ENCODE data around the gene CCDC92. TPM values are rescaled to one million over a fixed set of nuclear protein-coding genes. Genes with fewer than 3 reads are reported as not detected.
"Not testable (repeated sequence)": the region's sequence is repeated elsewhere in the genome, so short reads cannot be mapped to it uniquely, and the experiment has no call there.

Gene CCDC92
- total RNA-seq, 2 donors from 2014 or later, result 2.6 to 13.7 TPM

DNA sequence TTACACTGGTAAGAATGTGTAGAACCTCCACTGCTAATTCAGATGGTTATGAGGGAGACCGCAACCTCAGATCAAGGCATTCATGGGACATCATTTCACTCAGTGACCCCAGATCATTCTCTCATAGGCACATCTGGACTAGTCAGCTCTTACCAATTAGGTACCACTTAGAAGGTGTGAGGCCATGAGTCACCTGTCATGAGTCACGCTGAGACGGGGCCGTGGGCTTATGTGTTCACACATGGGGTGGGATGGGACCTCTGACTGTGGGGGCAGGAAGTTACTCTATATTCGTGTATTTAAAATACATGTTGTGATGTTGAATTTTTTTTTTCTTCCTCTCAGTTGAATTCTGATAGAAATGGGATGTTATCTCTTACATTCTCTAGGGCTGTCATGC lies 55.9 kb downstream of the CCDC92 start:
- peak; percentile 99 for ATAC-seq
- peak in 1 of 2 donors; percentile 55 for DNase-seq (ENCODE audit: low spot score in 2 of 2)
- Mint-ChIP-seq H3K27ac (peak overlapping the region; percentile 6 to 17), H3K9me3 (no peaks in the 10 kb centered on the region), H3K36me3 (no peaks in the 10 kb centered on the region)

DNA sequence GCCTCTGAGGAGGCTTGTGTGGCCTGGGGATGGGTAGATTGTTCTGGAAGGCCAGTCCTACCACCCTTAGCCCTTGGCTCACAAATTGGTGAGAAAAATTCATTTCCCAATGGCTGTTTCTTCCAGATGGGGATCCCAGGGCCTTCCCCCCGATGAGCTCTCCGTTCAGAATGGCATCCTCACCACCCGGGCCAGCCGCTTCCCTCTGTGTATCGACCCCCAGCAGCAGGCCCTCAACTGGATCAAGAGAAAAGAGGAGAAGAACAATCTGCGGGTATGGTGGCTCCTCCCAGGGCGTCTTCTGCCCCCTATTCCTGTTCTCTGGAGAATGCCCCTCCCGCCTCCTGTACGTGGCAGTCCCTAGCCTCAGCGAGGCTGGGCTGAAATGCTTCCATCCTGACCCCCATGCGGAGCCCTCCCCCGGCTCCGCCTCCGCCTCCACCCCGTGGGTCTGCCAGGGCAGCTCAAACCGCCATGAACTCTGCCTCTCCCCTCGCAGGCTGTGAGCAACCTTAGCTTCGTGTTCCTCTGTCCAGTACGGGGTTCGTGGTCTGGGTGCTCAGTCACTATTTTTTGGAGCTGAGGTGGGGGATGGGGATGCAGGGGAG lies 57.8 kb downstream of the CCDC92 start:
- ATAC-seq (no peak), DNase-seq (ENCODE audit: low spot score in 2 of 2) (no peak)
- no peak overlapping the region for H3K27ac Mint-ChIP-seq
- H3K36me3 Mint-ChIP-seq, result no peaks in the 10 kb centered on the region
- no peaks in the 10 kb centered on the region for H3K9me3 Mint-ChIP-seq

DNA sequence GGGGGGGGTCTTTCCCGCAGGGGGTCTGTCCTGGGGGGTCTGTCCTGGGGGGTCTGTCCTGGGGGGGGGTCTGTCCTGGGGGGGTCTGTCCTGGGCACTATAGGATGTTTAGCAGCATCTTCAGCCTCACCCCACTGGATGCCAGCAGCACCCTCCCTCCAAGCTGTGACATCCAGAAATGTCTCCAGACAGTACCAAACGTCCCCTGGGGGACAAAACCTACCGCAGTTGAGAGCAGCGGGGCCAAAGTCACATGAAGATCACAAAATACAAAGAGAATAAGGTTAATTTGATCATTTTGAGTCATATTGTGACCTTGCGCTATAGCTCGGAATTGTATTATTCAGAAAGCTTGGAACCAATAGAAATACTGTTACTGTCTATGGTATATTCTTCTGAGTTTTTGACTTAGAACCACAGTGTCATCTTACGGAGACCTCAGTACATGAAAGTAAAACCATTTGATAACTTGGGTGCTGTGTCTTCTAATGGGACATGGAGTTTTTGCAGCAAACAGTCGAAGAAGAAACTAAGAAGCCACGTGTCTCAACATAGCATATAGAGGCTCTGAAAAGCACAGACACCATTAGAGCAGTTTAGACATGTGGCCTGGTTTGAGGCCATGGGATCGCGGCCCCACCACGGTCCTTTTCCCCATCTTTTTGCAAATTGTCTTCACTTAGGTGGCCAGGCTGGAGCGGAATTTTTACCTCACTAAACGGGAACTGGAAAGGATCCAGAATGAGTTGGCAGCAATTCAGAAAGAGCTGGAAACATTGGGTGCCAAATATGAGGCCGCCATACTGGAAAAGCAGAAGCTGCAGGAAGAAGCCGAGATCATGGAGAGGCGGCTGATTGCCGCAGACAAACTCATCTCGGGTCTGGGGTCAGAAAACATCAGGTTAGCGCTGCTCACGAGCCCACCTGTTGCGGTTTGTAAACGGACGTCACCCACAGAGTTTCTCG lies 59.9 kb downstream of the CCDC92 start:
- Mint-ChIP-seq H3K27ac (peak overlapping the region in 1 of 2 donors; percentile 85), H3K36me3 (no peaks in the 10 kb centered on the region), H3K9me3 (no peaks in the 10 kb centered on the region)
- ATAC-seq (peak in 1 of 2 donors; percentile 12), DNase-seq (ENCODE audit: low spot score in 2 of 2) (no peak)

DNA sequence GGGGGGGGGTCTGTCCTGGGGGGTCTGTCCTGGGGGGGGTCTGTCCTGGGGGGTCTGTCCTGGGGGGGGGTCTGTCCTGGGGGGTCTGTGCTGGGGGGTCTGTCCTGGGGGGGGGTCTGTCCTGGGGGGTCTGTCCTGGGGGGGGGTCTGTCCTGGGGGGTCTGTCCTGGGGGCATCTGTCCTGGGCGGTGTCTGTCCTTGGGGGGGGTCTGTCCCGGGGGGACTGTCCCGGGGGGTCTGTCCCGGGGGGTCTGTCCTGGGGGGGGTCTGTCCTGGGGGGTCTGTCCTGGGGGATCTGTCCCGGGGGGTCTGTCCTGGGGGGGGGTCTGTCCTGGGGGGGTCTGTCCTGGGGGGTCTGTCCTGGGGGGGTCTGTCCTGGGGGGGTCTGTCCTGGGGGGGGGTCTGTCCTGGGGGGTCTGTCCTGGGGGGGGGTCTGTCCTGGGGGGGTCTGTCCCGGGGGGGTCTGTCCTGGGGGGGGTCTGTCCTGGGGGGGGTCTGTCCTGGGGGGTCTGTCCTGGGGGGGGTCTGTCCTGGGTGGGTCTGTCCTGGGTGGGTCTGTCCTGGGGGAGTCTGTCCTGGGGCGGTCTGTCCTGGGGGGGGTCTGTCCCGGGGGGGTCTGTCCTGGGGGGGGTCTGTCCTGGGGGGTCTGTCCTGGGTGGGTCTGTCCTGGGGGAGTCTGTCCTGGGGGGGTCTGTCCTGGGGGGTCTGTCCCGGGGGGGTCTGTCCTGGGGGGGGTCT lies 60.8 kb downstream of the CCDC92 start:
- ATAC-seq; DNase-seq (ENCODE audit: low spot score in 2 of 2); H3K27ac Mint-ChIP-seq; H3K36me3 Mint-ChIP-seq; H3K9me3 Mint-ChIP-seq: not testable (repeated sequence)

DNA sequence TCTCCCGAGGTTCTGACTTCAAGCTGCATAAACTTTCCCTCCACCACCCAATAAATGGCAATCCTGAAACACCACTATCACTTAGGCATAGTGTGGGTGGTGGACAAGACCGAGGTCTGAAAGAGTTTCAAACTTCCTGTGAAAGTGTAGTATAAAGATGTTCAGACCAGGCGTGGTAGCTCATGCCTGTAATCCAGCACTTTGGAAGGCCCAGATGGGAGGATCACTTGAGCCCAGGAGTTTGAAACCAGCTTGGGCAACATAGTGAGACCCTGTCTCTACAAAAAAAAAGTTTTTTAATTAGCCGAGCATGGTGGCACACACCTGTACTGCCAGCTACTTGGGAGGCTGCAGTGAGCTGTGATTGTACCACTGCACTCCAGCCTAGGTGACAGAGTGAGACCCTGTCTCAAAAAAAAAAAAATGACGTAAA lies 61.9 kb downstream of the CCDC92 start:
- Mint-ChIP-seq H3K36me3 (no peaks in the 10 kb centered on the region), H3K27ac (peak overlapping the region in 1 of 2 donors; percentile 90), H3K9me3 (no peaks in the 10 kb centered on the region)
- ATAC-seq (peak; percentile 52 to 68), DNase-seq (ENCODE audit: low spot score in 2 of 2) (no peak)

DNA sequence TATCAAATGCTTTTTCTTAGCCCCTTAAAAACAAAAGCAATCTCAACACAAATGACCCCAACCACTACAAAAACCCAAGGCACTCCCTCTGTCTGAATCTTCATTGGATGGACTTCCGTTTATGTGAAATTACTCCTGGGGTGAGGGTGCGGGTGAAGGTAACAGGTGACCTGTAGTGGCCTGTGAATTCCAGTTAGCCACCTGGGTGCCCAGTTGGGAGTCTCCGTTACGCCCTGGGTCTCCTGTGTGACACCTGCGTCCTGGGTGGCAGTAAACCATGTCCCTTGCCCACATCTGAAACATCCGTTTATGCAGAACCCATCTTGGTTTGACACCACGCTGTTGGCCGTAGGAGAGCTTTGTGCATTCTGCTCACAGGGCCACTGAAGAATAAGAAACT lies 62.6 kb downstream of the CCDC92 start:
- H3K9me3 Mint-ChIP-seq, result no peaks in the 10 kb centered on the region
- DNase-seq (ENCODE audit: low spot score in 2 of 2), result no peak
- H3K36me3 Mint-ChIP-seq, result no peaks in the 10 kb centered on the region
- H3K27ac Mint-ChIP-seq, result no peak overlapping the region
- peak in 1 of 2 donors; percentile 12 for ATAC-seq

DNA sequence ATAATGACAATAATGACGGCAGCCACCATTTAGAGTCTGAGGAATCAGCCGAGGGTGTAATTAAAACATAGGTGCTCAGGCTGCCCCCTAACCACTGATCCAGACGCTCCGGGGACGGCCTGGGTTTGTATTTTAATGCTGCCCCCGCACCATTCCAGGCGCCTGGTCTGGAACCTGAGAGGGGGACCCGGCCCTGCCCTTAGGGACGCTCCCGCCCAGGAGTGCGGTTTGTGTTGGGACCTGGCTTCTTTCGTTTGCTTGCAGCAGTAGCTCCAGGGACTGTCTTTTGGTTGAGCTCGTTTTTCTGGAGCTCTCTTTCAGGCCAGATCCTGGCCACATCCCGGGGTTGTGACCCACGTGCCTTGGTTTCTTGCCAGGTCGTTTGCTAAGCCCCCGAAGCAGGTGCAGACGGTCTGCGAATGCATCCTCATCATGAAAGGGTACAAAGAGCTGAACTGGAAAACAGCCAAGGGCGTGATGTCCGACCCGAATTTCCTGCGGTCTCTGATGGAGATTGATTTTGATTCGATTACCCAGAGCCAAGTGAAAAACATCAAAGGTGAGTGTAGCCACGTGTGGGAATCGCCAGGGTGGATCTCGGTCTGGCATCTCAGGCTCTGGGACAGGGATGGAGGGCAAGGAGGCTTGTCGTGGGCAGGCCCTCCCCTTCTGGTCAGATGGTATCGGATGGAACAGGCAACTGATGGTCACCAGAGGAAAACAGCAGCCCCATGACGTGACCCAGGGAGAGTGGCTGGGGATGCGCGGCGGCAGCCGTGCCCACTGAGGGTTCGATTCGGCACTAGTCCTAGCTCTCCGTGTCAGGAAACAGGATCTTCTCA lies 63.5 kb downstream of the CCDC92 start:
- Mint-ChIP-seq H3K36me3 (no peaks in the 10 kb centered on the region), H3K27ac (no peak overlapping the region)
- DNase-seq (ENCODE audit: low spot score in 2 of 2), result no peak

DNA sequence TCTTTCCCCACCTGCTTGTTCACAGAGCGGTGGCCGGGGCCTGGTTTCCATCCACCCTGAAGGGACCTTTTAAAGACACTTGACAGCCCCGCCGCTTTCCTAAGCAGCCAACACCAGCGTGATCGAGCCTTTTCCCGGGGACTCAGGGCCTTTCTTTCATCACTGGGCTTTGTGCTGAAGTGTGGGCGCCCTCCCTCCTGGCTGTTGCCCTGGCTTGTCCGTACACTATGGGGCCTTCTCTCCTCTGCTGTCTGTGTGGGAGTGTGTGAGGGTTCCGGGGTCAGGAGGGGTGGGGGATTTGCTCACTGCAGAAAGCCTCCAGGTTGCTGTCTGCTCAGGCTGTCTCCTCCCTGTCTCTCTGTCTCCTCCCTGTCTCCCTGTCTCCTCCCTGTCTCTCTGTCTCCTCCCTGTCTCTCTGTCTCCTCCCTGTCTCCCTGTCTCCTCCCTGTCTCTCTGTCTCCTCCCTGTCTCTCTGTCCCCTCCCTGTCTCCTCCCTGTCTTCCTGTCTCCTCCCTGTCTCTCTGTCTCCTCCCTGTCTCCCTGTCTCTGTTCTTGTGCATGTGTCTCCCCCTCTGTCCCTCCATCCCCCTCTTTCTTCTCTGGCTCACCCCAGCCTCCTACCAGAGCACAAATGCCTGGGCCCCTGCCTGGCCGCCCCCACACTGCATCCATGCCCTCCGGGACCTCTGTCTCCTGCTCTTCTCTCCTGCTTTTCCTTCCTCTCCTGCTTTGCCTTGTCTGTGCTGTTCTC lies 64.7 kb downstream of the CCDC92 start:
- H3K36me3 Mint-ChIP-seq, result no peaks in the 10 kb centered on the region

More for the DNA sequence above, 63.5 kb downstream of the CCDC92 start:
- H3K9me3 Mint-ChIP-seq, result no peaks in the 10 kb centered on the region
- no peak for ATAC-seq

DNA sequence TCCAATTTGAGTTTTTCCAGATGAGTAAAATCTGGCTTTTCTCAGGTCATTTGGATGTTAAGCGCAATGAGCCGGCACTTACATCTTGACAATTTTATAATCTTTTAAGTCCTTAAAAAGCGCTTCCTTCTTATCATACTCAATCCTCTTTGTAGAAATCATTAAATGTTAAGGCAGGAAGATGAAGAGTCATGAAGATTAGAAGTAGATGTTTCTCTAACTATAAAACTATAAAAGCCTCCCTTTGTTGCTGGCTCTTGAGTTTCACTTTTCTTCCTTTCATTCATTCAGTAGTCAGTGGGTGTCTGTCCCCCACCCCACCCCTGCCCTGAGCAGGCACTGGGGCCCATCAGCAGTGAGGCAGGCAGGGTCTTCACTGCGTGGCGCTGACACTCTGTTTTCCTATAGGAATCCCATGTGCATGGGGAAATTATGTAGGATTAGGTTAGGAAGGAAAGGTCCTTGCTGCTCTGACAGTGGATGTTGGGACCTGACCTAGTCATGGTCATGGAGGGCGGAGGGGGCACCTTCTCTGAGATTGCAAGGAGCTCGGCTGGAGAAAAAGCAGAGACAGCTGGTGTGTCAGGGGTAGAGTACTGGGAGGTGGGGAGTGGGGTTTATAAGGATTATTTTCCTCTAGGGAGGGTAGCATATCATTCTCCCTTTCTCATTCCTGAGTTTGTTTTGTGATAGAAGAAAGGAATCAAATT lies 65.8 kb downstream of the CCDC92 start:
- no peaks in the 10 kb centered on the region for H3K9me3 Mint-ChIP-seq
- DNase-seq (ENCODE audit: low spot score in 2 of 2), result no peak
- H3K27ac Mint-ChIP-seq, result no peak overlapping the region
- no peak for ATAC-seq
- H3K36me3 Mint-ChIP-seq, result no peaks in the 10 kb centered on the region

More for the DNA sequence above, 64.7 kb downstream of the CCDC92 start:
- ATAC-seq (no peak), DNase-seq (ENCODE audit: low spot score in 2 of 2) (no peak)
- Mint-ChIP-seq H3K9me3 (no peaks in the 10 kb centered on the region), H3K27ac (peak overlapping the region; percentile 1 to 3)

DNA sequence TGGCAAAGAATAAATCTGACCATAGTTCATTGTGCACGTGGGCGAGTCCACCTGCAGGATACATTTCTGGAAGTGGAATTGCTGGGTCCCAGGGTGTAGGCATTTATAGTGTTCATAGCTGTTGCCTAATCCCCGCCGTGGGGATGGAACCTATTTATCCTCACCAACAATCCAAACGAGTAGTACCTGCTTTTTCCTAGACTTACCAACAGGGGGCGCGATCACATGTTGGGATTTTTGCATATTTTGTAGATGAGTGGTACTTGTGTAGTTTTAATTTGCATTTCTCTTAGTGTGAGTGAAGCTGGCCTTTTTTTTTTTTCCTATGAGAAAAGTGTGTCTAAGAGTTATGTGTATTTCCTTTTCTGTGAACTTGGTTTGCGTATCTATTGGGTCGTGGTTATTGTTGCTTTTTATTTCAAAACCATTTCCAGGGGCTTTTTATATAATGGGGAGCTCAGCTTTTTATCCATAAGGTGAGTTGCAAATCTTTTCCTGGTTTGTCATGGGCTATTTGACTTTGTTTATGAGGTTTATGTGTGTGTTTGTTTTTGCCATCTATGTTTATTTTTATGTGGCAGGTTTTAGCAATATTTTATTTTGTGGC lies 67.2 kb downstream of the CCDC92 start:
- H3K36me3 Mint-ChIP-seq, result no peaks in the 10 kb centered on the region
- DNase-seq (ENCODE audit: low spot score in 2 of 2), result peak in 1 of 2 donors; percentile 72
- no peaks in the 10 kb centered on the region for H3K9me3 Mint-ChIP-seq
- ATAC-seq, result peak; percentile 53 to 57
- no peak overlapping the region for H3K27ac Mint-ChIP-seq

DNA sequence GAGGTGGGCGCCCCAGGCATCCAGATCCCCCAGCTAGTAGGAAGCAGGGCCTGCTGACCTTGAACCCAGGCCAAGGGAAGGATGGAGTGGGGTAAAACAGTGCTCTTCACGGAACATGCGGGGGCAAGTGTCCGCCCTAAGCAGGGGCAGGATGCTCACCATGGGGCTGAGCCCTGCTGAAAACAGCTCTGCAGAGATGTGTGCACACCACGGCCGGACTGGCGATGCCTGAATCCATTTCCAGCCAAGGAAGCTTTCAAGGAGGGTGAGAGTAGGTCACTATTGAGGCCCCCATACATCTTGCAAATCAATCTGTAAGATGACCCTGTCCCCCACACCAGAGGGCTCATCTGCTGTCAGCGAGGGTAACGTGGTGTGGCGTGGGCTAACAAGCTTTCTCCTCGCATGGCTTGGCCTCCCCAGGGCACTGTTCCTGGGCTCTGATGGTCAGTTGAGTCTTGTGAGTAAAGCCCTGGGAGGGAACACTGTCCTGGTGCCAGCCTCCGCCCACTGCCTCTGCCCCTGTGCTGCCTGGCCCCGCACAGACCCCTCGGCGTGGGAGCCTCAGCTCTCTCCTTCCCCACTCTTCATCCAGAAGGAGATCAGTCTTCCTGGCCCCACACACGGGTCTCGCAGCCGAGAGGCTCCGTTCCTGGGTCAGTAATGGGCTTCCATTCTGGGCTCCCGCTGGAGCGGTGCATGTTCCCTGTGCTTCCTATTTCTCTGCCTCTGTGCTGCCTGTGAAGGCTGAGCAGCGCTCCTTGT lies 69.1 kb downstream of the CCDC92 start:
- Mint-ChIP-seq H3K36me3 (no peaks in the 10 kb centered on the region), H3K9me3 (no peaks in the 10 kb centered on the region)
- no peak for ATAC-seq

DNA sequence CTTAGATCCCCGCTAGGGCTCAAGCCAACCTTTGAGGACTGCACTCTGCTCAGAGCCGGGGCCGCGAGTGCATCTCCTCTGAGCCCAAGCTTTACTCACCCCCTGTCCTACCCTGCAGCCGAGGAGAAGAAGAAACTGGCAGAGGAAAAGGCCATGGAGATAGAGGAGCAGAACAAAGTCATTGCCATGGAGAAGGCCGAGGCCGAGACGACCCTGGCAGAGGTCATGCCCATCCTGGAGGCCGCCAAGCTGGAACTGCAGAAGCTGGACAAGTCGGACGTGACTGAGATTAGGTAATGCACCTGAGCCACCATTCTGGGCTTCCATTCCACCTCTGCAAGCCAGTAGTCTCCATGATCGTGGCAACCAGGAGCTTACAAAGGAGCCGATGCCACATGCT lies 69.8 kb downstream of the CCDC92 start:
- DNase-seq (ENCODE audit: low spot score in 2 of 2), result no peak
- H3K27ac Mint-ChIP-seq, result no peak overlapping the region
- H3K36me3 Mint-ChIP-seq, result no peaks in the 10 kb centered on the region
- H3K9me3 Mint-ChIP-seq, result no peaks in the 10 kb centered on the region
- no peak for ATAC-seq

More for the DNA sequence above, 69.1 kb downstream of the CCDC92 start:
- peak overlapping the region in 1 of 2 donors; percentile 44 for H3K27ac Mint-ChIP-seq
- DNase-seq (ENCODE audit: low spot score in 2 of 2), result no peak

DNA sequence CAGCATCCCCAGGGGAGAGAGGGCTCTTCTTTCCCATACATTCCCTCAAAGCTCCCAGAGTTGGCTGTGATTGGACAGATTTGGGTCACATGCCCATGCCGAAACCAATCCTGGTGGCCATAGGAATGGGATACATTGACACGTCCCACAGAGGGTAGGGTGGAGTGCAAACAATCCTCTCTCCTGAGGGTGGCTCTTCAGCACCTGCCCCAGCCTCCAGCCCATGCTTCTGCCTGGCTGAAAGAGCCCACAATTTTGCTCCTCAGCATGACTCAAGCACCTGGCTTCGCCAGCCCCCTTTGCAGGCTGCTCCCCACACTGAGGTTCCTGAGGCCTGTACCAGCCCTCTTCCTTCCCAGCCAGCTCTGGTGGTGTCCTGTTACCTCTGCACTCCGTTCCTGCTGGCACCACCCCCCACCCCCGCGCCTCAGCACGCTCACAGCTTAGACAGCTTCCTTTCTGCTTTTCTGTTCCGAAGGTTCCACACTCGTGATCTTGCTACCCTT lies 71.7 kb downstream of the CCDC92 start:
- peak overlapping the region; percentile 6 to 79 for H3K27ac Mint-ChIP-seq
- ATAC-seq (peak; percentile 45 to 64), DNase-seq (ENCODE audit: low spot score in 2 of 2) (no peak)
- H3K9me3 Mint-ChIP-seq, result no peaks in the 10 kb centered on the region
- no peaks in the 10 kb centered on the region for H3K36me3 Mint-ChIP-seq

DNA sequence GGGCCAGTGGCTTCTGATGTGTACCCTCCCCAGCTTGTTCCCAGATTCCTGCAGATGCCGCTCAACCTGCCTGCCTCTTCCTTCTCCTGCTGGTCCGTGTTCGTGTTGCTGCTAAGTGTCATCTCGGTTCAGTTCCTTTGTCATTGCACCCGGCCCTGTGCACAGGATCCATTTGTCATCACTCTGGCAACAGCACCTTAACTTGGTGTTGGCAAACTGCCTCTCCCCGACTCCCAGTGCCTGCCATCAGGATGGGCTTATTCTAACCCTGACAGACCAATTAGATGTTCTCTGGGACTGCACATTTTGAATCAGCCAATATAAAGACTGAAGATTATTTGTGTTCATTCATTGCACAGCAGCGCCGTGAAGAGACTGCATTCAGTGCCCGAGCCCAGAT lies 73.3 kb downstream of the CCDC92 start:
- ATAC-seq, result no peak
- no peak for DNase-seq (ENCODE audit: low spot score in 2 of 2)
- Mint-ChIP-seq H3K27ac (no peak overlapping the region), H3K9me3 (no peaks in the 10 kb centered on the region), H3K36me3 (no peaks in the 10 kb centered on the region)
